Left renal cortex interstitium (tissue), 4 donors: ENCODE results near the gene APOC3. TPM values are rescaled to one million over a fixed set of nuclear protein-coding genes. Genes with fewer than 3 reads are reported as not detected.

Experiments used
- DNase-seq, 4 donors: peaks; one replicate each; pipeline ENCODE4 v3.0.0-alpha.2; 2013; ENCODE audit warnings: low read depth in 4 of 4, low spot score in 2 of 4, missing footprints in 1 of 4
- polyA plus RNA-seq, 4 donors: library from polyadenylated mRNA; unstranded; fragments of 120-200 nt; gene quantifications; one replicate each; pipeline ENCODE4 v1.2.1, GENCODE V29; 2013; ENCODE audit not compliant: insufficient read length in 4 of 4

APOC3 gene
- polyA plus RNA-seq: 10 to 100 TPM in 2 of 4 donors, 1 to 10 TPM in 2; 5.2 to 21.1 (median 9.7) TPM

DNA sequence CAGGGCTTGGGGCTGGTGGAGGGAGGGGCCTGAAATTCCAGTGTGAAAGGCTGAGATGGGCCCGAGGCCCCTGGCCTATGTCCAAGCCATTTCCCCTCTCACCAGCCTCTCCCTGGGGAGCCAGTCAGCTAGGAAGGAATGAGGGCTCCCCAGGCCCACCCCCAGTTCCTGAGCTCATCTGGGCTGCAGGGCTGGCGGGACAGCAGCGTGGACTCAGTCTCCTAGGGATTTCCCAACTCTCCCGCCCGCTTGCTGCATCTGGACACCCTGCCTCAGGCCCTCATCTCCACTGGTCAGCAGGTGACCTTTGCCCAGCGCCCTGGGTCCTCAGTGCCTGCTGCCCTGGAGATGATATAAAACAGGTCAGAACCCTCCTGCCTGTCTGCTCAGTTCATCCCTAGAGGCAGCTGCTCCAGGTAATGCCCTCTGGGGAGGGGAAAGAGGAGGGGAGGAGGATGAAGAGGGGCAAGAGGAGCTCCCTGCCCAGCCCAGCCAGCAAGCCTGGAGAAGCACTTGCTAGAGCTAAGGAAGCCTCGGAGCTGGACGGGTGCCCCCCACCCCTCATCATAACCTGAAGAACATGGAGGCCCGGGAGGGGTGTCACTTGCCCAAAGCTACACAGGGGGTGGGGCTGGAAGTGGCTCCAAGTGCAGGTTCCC, at the start of gene APOC3:
TSS of gene APOC3 (plus strand) at position 383 of the 659 bp plus-strand sequence. CDS start 676 bp downstream, outside the sequence.
- no peak for DNase-seq

DNA sequence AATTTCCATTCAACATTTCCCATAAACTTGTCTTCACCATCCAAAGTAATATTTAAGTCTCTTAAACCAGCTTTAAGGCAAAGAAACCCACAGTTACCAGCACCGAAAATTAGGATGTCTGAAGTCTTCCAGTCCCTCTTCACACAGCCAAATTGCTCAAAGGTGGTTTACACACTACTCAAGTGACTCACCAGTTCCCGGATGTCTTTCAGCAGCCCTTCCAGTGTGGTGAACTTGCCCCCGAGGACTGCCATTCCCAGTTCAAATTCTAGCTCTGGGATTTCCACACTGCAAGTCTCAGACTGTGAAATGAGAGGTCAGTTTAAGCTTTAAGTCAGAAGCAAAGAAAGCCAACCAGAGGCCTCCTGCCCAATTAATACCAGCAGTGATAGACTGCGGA, 47.0 kb upstream of the APOC3 start:
- DNase-seq: no peak

DNA sequence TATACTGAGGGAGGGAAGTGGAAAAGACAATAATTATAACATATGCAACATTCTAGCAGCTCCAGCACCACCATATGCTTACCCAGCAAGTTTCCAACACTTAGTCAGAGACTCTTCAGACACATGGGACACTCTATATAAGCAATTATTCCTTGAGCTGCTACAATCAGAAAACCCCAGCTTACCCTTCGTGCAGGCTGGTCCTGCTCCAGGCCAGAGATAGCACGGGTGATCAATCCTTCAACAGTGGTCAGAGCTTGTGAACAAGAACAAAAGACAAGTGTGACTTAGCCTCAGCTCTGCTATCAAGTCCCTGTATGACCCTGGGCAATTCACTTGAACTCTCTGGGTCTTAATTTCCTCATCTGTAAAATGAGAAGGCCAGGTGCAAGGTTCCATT, 43.4 kb upstream of the APOC3 start:
- no peak for DNase-seq

DNA sequence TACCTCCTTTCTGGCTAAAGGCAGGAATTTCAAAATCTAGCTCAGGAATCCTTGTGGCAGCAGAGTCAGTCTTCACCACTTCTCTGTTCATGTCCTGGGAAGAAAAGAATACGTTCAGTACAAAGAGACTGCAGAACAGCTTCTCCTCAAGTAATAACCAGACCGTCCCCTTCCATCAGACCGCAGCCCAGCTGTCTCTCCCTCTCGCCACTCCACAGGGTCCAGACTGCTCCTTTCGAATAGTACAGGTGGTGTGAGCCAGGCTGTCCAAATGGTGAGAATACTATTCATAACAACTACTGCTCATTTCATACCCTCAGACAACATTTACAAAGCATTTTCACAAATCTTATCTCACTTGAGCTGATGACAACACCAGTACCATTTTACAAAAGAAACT, 42.7 kb upstream of the APOC3 start:
- no peak for DNase-seq

DNA sequence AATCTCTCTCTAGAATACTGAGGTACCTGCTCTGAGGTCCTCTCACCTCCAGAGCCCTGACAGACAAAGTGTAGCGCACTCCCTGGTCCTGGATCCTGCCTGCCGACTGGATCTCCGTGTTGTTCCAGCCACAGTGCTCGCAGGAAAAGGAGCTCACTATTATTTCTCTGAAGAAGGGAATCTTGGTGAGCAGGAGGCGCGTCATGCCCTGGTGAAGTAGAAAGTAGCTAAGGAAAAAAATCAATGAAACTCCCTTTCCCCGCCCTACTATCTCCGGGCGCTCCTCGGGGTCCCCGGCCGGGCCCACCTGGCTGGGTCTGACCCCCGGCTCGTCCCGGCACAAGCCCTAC, 42.3 kb upstream of the APOC3 start:
- no peak for DNase-seq

DNA sequence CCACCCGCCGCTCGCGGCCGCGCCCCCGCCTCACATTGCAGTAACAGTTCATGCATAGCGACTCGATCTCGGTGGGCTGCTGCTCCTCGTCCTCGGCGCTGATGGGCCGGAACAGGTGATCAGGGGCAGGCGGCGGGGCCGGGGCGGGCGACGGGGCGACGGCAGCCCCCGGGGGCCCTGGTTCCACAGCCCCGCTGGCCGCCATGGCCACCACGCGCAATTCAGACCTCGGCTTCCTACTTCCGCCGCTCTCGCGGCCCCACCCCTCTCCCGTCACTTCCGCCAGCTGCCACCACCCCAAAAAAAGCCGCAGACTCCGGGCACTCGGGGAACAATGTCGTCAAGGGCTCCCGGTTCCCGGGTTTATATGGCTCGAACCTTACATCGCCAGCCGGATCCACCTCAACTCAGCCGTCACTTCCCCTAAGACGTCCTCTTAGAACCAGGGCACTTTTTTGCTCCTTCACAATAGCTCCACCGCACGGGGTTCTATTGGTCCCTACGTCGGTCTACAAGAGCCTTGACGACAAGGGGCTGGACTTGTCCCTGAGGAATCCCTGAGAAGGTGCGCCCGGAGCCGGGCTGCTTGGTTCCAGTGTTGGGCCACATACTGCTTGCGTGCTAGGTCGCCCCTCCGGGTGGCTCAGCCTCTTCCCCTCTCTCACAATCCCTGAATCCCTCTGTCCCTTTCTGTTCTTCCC, 41.8 kb upstream of the APOC3 start, which contains the start of gene ZPR1:
TSS of gene ZPR1 (minus strand) at position 238 of the 701 bp plus-strand sequence. CDS start at position 205, 33 bp downstream.
- peak; percentile 54 to 70 (median 64) for DNase-seq

DNA sequence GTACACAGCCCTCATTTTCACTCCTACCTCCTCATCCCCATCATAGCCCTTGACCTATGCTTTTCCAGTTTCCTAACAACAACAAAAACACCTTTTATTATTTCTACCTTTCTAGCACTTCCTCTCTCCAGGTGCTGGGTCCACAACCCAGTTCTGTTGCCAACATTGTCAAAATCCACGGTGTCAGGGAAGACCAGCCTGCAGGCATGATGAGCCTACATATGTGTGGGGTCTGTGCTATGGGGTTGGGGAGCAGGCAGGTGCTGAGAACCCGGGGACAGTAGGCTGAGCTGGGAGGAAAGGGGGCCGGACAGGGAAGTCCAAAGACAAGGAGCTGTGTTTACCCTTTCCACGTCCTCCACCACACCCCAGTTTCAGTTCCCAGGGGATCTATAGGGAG, 41.2 kb upstream of the APOC3 start:
- DNase-seq: no peak

DNA sequence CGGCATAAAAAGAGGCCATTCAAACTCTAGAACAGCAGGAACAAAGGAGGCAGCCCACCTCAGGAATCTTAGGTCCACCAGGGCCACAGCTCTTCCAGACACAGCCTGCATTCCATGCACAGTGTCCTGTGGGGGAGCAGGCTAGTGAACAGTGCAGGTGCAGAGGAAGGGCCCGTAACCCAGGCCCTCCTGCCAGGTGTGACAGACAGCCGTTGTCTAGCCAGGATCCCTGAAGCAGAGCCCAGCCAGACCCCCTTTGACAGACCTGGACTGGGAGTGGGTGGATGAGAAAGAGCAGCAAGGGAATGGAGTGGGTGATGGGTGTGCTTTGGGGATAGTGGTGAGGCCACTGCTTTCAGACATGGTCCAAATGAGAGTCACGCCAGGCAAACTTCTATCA, 40.7 kb upstream of the APOC3 start:
- no peak for DNase-seq

DNA sequence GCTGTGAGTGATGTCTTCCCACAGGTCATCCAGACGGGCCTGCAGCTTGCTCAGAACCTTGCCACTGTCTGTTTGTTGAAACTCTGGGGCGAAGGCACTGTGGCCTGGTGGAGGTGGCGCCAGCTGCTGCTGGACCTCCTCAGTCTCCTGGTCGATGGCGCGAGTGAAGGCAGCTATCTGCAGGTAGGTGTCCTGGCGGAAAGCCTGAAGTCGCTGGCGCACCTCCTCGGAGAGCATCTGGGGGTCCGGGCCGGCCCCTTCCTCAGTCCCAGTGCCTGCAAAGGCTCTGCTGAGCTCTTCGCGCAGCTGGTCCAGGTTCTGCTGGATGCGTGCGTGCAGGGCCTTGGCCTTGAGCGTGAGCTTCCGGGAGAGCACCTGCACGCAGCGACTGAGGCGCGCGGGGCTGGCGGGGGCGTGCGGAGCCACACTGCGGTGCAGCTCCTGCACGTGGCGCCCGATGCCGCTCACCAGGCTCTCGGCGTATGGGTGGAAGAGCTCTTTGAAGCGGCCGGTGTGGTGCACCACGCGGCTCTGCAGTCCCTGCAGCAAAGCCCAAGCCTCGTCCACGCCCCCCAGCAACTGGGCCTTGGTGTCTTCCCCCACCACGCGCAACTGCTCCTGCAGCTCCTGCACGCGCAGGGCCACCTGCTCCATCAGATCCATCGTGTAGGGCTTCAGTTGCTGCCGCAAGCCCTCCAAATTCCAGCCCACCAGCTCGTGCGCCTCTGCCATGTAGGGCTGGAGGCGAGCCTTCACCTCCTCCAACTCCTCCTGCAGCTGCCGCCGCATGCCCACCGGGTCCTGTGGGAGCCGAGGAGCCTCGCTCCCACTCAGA, 39.3 kb upstream of the APOC3 start:
- DNase-seq: no peak

DNA sequence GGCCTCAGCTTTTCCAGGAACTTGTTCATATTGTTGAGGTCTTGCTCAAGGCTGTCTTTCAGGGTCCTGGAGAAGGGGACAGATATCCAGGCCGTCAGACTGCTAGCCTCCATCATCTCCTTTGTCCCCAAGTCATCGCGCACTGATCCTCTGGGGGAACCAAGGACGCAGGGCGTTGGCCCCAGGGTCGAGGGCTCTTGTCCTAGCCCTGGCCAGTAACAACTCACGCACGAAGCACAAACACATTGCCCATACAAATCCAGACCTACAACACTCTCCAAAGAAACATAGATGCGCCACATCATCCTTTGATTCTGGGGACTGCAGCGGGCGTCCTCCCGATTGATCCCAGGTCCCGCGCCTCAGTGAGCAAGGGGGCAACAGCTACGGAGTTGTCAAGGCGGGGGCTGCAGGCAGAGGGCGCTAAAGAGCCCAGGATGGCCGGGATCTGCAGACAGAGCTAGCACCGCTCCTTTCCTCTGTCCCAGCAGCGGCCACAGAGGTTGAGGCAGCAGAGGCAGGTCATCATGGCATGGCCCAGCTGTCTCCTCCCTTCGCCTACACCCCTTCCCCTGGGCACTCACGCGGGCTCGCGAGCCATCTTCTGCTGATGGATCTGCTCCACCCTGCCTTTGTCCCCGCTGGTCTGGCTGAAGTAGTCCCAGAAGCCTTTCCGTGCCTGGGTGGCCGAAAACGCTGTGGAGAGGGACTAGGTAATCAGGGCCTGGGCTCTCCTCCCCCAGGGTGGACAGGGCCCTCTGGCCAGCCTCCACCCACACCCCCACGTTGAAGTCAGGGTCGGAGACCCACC, 38.5 kb upstream of the APOC3 start:
- peak in 2 of 4 donors; percentile 35 to 48 for DNase-seq

DNA sequence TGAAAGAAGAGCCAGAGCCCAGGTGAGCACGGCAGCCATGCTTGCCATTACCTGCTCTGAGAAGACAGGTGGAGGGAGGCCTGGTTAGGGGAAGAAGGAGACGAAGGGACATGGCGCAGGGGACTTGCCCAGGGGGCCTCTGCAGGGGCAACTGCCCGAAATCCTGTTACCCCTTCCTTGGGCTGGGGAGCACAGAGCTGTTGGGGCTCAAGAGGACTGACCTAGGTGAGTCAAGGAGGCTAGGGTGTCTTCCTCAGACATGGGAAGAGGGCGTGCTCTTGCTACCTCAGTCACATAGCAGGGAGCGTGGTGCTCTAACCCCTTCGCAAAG, 37.9 kb upstream of the APOC3 start, which contains the start of gene APOA5:
TSS of gene APOA5 (minus strand) at position 67 of the 331 bp plus-strand sequence. CDS start at position 48, 19 bp downstream.
- DNase-seq: no peak

DNA sequence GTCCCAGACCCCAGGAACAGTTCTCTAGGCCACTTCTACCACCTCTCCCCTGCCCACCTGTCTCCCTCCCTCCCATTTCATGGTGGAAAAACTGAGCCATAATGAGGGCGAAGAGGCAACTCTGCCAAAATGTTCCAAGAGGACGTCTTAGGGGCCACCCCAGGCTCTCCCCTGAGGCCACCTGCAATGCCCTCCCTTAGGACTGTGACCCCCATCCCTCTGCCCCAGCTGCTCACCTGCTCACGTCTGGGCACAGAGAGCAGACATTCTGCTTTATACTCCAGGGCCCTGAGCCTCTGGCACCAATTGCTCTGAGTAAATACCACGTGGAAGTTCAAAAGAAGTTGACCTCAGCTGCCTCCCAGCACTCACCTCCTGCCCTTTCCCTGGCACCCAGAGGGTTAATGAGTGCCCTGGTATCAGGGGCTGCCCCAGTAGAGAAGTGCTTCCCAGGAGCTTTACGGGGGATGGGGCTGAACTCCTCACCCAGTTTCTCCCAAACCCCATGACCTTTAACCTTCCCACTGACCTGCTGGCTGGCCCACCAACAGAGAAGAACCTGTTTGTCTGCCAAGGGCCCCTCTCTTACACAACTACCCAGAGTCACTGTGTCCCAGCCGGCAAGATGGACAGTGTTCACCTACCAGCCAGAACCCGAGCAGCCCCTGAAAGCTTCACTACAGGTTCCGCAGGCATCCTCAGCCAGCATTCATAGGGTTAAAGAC, 37.4 kb upstream of the APOC3 start:
- no peak for DNase-seq

DNA sequence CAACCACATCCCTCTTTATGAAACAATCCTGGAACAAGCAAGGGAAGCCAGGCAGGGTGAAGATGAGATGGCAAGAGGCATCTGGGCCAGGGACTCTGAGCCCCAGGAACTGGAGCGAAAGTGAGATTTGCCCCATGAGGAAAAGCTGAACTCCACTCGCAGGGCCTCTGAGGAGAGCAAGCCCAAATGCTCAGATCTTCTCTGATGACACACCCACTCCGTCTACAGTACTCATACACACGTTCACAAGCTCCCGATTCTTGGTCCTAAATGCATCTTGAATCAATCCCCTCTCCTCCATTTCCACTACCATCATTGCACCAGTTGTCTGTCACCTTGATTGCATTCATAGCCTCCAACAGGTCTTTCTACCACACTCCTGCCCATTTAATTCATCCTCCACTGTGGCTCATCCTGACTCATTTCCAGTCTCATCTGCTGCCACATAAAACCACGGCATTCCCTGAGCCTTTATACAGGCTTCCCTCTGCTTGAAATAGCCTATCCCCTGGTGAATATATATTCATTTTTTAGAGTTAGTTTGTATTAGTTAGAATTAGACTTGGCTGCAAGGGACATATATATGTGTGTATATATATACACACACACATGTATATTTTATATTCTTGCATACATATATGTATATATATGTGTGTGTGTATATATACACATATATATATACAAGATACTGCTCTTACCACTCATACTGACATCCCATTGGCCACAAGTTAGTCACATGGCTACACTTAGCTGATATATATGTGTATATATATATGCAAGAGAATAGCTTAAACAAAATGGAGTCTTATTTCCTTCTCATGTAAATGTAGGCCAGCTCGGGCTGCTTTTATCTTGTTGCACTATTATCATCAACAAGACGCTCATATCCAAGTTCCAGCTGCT, 36.6 kb upstream of the APOC3 start:
- DNase-seq: no peak

DNA sequence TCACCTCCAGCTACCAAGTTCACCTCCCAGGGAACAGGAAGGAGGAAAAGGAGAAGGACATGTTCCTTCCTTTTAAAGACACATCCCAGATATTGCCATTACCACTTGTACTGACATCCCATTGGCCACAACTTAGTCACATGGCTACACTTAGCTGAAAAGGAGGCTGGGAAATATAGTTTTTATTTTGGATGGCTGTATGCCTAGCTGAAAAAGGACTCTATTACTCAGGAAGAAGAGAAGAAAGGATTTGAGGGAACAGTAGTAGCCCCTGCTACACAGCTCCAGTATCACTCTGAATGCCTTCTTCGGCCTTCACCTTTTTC, 36.0 kb upstream of the APOC3 start:
- no peak for DNase-seq

DNA sequence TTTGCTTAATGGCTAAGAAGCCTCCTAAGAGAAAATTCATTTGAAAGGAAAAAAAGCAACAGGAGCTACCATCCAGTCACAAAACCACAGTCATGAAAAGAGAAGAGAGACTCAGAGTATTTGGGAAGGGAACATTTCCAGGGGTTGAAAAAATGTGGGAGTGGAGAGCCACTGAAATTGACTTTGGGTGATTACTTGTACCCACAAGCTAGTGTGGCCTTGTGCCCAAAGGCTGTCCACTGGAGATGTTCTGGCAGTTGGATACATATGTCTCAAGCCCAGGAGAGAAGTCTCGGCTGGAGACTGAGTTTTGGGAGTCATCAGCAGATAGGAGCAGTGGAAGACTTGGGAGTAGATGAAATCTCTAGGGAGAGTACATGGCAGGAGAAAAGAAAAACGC, 34.9 kb upstream of the APOC3 start:
- no peak for DNase-seq

DNA sequence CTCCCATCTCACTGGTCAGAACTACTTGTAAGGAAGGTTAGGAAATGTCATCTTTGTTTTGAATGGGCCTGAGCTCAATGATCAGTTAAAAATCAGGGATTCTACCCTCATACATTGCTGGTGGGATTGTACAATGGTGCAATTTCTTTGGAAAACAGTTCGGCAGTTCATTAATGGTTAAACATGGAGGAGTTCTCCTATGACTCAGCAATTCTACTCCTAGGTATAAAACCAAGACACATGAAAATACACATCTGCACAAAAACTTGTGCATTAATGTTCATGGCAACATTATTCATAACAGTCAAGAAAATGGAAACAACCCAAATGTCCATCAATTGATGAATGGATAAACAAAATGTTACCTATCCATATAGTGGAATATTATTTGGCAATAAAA, 33.2 kb upstream of the APOC3 start:
- DNase-seq: no peak

DNA sequence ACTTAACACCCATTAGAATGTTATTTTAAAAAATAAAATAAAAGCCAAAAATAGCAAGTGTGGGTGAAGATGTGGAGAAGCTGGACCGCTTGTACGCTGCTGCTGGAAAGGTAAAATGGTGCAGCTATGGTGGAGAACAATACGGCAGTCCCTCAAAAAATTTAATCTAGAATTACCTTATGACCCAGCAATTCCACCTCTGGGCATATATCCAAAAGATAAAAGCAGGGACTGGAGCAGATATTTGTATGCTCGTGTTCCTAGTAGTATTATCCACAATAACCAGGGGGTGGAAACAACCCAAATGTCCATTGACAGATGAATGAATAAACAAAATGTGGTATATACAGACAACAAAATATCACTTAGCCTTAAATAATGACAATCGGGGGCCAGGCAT, 31.9 kb upstream of the APOC3 start:
- no peak for DNase-seq

DNA sequence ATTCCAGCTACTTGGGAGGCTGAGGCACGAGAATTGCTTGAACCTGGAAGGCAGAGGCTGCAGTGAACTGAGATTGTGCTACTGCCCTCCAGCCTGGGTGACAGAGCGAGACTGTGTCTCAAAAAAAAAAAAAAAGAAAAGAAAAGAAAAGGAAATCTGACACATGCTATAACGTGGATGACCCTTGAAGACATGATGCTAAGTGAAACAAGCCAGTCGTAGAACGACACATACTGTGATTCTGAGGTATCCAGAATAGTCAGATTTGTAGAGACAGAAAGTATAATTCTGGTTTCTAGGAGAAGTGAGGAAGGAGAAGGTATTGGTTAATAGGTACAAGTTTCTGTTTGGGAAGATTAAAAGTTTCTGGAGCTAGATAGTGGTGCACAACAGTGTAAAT, 31.3 kb upstream of the APOC3 start:
- DNase-seq: no peak

DNA sequence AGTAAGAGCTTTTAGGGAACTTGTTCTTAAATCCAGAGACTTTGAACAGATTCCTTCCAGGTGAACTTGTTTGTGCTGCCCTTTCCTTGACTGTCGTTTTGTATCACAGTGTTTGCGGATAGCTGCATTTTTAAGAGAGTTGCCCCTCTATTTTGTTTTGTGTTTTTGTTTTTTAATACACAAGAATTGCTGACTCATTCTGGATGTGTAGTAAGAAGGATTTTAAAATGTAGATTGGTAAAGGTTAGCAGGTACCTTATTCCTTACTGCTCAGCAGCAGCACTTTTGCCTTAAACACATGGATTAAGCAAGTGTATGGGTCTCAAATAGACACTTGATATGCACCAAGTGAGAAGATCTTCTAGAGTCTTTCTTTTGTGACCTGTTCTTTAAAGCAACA, 29.1 kb upstream of the APOC3 start:
- DNase-seq: no peak
